Adipocyte (in vitro differentiated cells): ENCODE results near the gene ADGRB3.
"Not testable (repeated sequence)": the region's sequence is repeated elsewhere in the genome, so short reads cannot be mapped to it uniquely, and the experiment has no call there.

Experiments
- DNase-seq: peaks from one replicate; pipeline ENCODE4 v3.0.0-alpha.2; 2015; ENCODE audit warnings: low read depth
- H3K27me3 ChIP-seq: replicated peaks from 2 replicates; pipeline ENCODE4 v1.7.0; 2013; ENCODE audit warnings: mild to moderate bottlenecking, low read length, moderate library complexity; ENCODE audit not compliant: control insufficient read depth, insufficient read depth
- H3K36me3 ChIP-seq: 2 replicates; pipeline ENCODE4 v1.7.0; 2013; ENCODE audit warnings: low read length, mild to moderate bottlenecking, moderate library complexity; ENCODE audit not compliant: control insufficient read depth, insufficient read depth, severe bottlenecking
- H3K4me1 ChIP-seq: 2 replicates; pipeline ENCODE4 v1.7.0; 2013; ENCODE audit warnings: mild to moderate bottlenecking, low read length, moderate library complexity; ENCODE audit not compliant: control insufficient read depth, insufficient read depth
- H3K4me3 ChIP-seq: 2 replicates; pipeline ENCODE4 v1.7.0; 2013; ENCODE audit warnings: mild to moderate bottlenecking, low read length, moderate library complexity
- H3K9ac ChIP-seq: 2 replicates; pipeline ENCODE4 v1.7.0; 2013; ENCODE audit warnings: mild to moderate bottlenecking, low read length, moderate library complexity
- H3K9me3 ChIP-seq: 2 replicates; pipeline ENCODE4 v1.7.0; 2013; ENCODE audit warnings: mild to moderate bottlenecking, low read length, moderate library complexity; ENCODE audit not compliant: control insufficient read depth

The ADGRB3 gene

GRCh38 chr6:69098910-69099309, 463.8 kb downstream of the ADGRB3 start:
- H3K4me3 ChIP-seq, result no peak overlapping the region
- H3K9me3 ChIP-seq, result no peaks in the 10 kb centered on the region
- no peaks in the 10 kb centered on the region for H3K4me1 ChIP-seq
- no peak overlapping the region for H3K9ac ChIP-seq
- no peaks in the 10 kb centered on the region for H3K27me3 ChIP-seq
- no peaks in the 10 kb centered on the region for H3K36me3 ChIP-seq
- DNase-seq, result no peak

DNA sequence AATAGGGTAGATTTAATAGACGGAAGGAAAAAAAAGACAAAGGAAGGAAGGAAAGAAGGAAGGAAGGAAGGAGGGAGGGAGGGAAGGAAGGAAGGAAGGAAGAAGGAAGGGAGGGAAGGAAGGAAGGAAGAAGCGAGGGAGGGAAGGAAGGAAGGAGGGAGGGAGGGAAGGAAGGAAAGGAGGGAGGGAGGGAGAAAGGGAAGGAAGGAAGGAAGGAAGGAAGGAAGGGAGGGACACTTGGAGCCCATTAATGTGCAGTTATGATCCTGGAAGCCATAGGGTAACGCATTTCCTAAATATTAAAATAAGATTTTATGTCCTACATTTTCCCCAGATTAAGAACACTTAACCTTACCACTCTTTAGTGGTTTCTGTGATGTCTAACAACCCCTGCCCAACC, 465.7 kb downstream of the ADGRB3 start:
- no peaks in the 10 kb centered on the region for H3K4me1 ChIP-seq
- H3K4me3 ChIP-seq, result no peak overlapping the region
- no peak overlapping the region for H3K9ac ChIP-seq
- no peaks in the 10 kb centered on the region for H3K36me3 ChIP-seq
- H3K27me3 ChIP-seq, result no peaks in the 10 kb centered on the region
- H3K9me3 ChIP-seq, result no peaks in the 10 kb centered on the region
- no peak for DNase-seq

DNA sequence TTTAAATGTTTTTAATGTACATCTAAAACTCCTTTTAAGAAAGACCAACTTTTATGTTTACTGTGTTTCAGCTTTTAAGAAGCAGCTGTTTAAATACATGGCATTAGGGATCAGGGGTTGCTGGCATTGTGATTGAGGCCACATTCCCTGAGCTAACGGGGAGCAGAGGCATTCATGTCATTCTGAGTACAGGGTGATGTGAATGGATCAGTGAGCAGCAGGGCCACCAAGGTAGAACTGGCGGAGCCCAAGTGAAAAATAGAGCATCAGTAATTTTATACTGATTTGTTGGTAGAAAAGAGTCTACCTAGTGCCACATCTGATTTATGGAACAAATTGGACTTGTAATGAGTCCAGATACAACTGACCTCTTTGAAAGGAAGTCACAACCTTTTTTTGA, 467.3 kb downstream of the ADGRB3 start:
- no peak for DNase-seq
- no peaks in the 10 kb centered on the region for H3K36me3 ChIP-seq
- no peak overlapping the region for H3K4me3 ChIP-seq
- H3K27me3 ChIP-seq, result no peaks in the 10 kb centered on the region
- H3K9ac ChIP-seq, result no peak overlapping the region
- H3K9me3 ChIP-seq, result no peaks in the 10 kb centered on the region
- H3K4me1 ChIP-seq, result no peaks in the 10 kb centered on the region

GRCh38 chr6:69105288-69105687, 470.2 kb downstream of the ADGRB3 start:
- no peaks in the 10 kb centered on the region for H3K9me3 ChIP-seq
- no peak overlapping the region for H3K4me3 ChIP-seq
- H3K9ac ChIP-seq, result no peak overlapping the region
- no peaks in the 10 kb centered on the region for H3K36me3 ChIP-seq
- H3K4me1 ChIP-seq, result no peaks in the 10 kb centered on the region
- no peaks in the 10 kb centered on the region for H3K27me3 ChIP-seq
- no peak for DNase-seq

DNA sequence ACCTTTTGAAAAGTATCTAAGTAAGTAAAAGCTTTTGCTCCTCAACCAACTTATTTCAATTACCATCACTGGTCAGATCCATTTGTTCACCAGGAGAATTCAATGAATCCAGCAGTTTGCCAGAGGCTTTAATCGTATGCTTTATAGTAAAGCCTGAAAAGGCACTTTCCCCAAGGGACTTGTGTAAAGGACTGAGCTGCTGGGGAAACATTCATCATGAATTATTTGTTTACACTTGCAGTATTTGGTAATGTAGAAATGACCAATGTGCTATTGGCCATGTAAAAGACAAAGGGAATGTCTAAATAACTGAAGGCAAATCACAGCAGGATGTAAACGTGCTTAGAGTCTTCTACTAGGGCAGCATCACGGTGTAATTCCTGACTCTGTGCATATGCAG, 471.4 kb downstream of the ADGRB3 start:
- Histone ChIP-seq H3K27me3 (no peaks in the 10 kb centered on the region), H3K36me3 (no peaks in the 10 kb centered on the region), H3K4me1 (no peaks in the 10 kb centered on the region), H3K9me3 (no peaks in the 10 kb centered on the region), H3K4me3 (no peak overlapping the region), H3K9ac (no peak overlapping the region)
- no peak for DNase-seq

- Histone ChIP-seq H3K9me3 (no peaks in the 10 kb centered on the region), H3K4me1 (no peaks in the 10 kb centered on the region), H3K36me3 (no peaks in the 10 kb centered on the region), H3K4me3 (no peak overlapping the region), H3K9ac (no peak overlapping the region), H3K27me3 (no peaks in the 10 kb centered on the region)
- DNase-seq, result no peak
Observed at GRCh38 chr6:69111301-69111700, 476.2 kb downstream of the ADGRB3 start.

- H3K27me3 ChIP-seq, result no peaks in the 10 kb centered on the region
- H3K9ac ChIP-seq, result no peak overlapping the region
- no peaks in the 10 kb centered on the region for H3K4me1 ChIP-seq
- DNase-seq, result no peak
- H3K9me3 ChIP-seq, result no peaks in the 10 kb centered on the region
- H3K4me3 ChIP-seq, result no peak overlapping the region
- no peaks in the 10 kb centered on the region for H3K36me3 ChIP-seq
Observed at GRCh38 chr6:69116658-69117057, 481.6 kb downstream of the ADGRB3 start.

DNA sequence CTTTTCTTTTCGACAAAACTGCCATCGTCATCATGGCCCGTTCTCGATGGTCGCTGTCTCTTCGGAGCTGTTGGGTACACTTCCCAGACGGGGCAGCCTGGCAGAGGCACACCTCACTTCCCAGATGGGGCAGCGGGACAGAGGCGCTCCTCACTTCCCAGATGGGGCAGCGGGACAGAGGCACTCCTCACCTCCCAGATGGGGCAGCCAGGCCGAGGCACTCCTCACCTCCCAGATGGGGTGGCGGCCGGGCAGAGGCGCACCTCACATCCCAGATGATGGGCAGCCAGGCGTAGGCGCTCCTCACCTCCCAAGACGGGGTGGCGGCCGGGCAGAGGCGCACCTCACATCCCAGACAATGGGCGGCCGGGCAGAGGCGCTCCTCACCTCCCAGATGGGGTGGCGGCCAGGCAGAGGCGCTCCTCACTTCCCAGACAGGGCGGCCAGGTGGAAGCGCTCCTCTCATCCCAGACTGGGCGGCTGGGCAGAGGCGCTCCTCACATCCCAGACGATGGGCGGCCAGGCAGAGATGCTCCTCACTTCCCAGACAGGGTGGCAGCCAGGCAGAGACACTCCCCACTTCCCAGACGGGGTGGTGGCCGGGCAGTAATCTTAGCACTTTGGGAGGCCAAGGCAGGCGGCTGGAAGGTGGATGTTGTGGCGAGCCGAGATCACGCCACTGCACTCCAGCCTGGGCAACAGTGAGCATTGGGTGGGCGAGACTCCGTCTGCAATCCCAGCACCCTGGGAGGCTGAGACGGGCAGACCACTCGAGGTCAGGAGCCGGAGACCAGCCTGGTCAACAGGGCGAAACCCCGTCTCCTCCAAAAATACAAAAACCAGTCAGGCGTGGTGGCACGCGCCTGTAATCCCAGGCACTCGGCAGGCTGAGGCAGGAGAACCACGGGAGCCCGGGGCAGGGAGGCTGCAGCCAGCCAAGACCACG, 486.7 kb downstream of the ADGRB3 start:
- H3K4me1 ChIP-seq, H3K36me3 ChIP-seq, H3K9me3 ChIP-seq, H3K9ac ChIP-seq, H3K4me3 ChIP-seq, H3K27me3 ChIP-seq, DNase-seq: not testable (repeated sequence)

DNA sequence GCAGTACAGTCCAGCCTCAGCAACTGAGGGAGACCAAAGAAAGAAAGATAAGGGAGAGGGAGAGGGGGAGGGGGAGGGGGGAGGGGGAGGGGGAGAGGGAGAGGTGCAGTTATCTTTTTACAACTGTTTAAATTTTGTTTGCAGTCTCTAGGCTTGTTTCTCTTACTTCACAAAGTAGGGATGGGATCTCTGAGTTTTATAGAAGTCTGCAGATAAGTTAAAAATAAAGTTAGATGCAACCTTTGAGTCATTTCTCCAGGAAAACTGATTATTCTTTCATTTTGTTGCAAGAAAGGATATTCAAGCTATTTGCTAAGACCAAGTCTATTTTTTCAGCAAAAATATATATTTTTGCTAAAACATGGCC, 487.3 kb downstream of the ADGRB3 start:
- H3K27me3 ChIP-seq, result no peaks in the 10 kb centered on the region
- H3K4me1 ChIP-seq, result no peaks in the 10 kb centered on the region
- no peak for DNase-seq
- no peak overlapping the region for H3K9ac ChIP-seq
- no peaks in the 10 kb centered on the region for H3K36me3 ChIP-seq
- H3K4me3 ChIP-seq, result no peak overlapping the region
- H3K9me3 ChIP-seq, result no peaks in the 10 kb centered on the region

GRCh38 chr6:69128411-69128810, 493.3 kb downstream of the ADGRB3 start:
- no peaks in the 10 kb centered on the region for H3K27me3 ChIP-seq
- no peak for DNase-seq
- H3K9ac ChIP-seq, result no peak overlapping the region
- no peak overlapping the region for H3K4me3 ChIP-seq
- H3K9me3 ChIP-seq, result no peaks in the 10 kb centered on the region
- H3K36me3 ChIP-seq, result no peaks in the 10 kb centered on the region
- H3K4me1 ChIP-seq, result no peaks in the 10 kb centered on the region

DNA sequence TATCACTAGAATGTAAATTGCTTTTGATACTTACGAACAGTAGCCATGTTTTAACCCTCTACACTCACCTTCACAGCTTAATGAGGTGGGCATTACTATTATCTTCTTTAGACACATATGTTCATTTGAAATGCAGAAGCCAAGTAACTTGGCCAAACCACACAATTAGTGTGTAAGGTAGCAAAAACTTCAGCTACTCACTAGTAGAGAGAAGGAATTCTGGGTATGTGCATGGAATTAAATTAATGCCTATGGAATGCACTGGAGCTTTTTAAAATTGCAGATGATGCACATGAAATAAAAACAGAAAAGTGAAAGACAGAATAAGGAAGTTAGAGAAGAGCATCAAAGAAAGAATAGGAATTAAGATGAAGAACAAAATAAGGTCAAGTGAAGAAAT, 494.0 kb downstream of the ADGRB3 start:
- H3K27me3 ChIP-seq, result no peaks in the 10 kb centered on the region
- DNase-seq, result no peak
- H3K4me3 ChIP-seq, result no peak overlapping the region
- no peak overlapping the region for H3K9ac ChIP-seq
- no peaks in the 10 kb centered on the region for H3K36me3 ChIP-seq
- H3K4me1 ChIP-seq, result no peaks in the 10 kb centered on the region
- no peaks in the 10 kb centered on the region for H3K9me3 ChIP-seq

GRCh38 chr6:69135927-69136326, 500.8 kb downstream of the ADGRB3 start:
- no peaks in the 10 kb centered on the region for H3K4me1 ChIP-seq
- no peaks in the 10 kb centered on the region for H3K27me3 ChIP-seq
- no peak overlapping the region for H3K4me3 ChIP-seq
- H3K36me3 ChIP-seq, result no peaks in the 10 kb centered on the region
- DNase-seq, result no peak
- H3K9ac ChIP-seq, result no peak overlapping the region
- H3K9me3 ChIP-seq, result no peaks in the 10 kb centered on the region
